HG02885 (cell line): ENCODE results near the gene HABP4.

Source experiments
- ATAC-seq: cut with Tn5 transposase; IDR thresholded peaks from one replicate; pipeline ENCODE4 v1.9.1; 2021; ENCODE audit warnings: mild to moderate bottlenecking; ENCODE audit not compliant: unreplicated experiment, poor library complexity

Gene HABP4

DNA sequence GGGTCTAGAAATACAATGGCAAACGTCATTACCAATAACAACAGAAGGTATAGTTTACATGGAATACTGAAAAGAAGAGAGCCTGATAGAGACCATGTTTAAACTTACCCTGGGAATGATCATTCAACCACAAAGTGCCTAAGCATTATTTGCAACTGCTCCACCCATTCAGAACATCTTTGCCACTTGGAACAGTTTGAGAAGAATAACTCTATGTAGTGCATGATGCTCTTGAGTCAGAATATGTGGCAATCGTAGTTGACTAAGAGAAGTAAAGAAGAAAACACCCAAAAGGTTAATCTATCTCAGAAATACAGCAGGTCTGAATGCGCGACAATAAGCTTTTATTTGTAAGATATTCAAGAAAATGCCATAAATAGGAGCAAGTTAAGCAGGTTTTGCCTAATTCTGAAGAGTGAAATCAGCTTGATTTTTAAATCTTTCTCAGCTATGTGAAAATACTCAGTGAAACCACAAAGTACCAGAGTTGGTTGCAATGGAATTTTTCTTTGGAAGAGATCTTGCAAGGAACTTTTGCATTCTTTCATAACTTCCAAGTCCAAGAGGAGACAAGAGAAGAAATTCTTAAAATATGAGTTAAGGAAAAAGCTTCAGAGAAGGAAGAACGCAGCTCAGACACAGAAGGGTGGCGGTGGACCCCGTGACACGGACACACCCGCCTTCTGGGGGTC is 64.3 kb downstream of the HABP4 start:
- no peak for ATAC-seq

DNA sequence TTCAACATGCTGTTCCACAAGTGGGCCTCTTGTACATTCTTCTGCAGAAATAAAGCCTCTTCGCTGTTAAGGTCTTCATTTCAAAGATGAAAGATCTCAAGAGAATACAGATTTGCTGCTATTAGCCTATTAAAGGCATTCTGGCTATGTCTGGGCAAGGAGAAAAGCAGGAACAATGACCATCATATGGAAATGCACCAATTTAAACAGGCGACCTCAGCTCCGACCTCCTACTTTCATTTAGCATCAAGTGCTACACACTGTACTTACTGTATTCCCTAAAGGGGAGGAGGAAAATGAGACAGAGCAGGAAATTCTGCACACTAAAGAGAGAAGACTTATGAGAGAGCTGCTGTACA is 64.8 kb downstream of the HABP4 start:
- no peak for ATAC-seq

DNA sequence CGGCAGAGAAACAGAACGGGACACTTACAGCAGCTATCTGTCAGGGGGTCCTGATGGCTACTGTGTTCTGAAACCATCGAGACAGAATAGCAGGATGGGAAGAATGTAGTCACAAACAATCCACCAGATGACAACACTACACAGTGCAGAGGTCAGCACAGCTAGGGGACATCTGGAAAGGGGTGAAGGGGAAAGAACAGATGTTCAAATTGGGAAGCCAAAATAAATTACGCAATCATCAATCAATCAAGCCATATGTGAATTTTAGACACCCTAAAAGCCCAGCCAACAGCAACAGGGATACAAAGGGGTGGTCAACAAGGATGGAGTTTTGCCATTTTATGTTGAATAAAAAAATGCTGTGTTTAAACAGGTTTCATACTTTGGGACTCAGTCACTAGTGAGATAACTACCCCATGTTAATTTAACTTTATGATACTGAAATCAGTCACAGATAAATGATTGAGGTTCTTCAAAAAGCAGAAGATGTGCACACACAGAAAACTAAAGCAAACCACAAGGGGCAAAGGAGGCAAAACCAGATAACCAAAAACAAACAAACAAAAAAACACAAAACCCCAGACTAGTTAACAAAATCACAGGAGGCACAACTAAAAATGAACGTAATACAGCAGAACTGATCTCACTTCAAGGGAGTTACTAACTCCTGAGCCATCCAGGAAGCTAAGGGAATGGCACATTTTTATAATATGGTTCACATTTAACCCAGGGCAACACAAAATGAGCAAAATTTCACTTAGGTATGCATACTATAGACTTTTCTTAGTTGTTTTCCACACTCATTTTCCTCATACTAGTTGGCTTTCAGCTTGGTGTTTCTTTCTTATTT is 65.9 kb downstream of the HABP4 start:
- ATAC-seq: no peak

DNA sequence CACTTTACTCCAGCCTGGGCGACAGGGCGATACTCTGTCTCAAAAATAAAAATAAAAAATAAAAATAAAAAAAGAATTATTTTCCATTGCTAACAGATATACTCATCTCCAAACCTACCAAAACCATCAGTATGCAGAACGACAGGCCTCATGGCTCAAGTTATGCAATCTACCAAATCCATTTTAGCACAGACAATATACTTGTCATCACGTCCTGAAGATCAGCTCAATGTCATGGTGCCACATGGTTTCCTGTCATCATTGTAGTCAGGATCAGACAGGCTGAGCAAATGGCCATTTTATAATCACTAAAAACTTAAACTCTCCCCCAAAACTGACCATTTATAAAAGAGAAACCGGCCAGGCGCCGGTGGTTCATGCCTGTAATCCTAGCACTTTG is 69.1 kb downstream of the HABP4 start:
- no peak for ATAC-seq

DNA sequence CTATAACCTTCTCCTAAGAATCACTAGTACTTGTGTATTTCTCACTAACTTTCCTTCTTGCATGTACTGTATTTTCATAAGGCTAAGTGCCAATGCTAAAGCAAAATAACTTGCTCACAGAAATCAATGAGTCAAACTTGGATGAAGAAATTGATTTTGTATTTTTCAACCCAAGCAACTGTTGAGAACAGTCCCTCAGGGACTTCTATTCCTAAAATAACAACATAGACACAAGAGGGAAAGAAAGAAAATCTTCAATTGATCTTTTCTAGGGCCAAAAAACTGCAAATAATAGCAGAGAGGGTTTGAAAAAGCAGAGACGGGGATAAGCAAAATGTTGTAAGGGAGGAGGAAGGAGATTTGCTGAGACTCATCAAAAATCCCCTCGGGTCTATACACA is 69.8 kb downstream of the HABP4 start:
- ATAC-seq: no peak

DNA sequence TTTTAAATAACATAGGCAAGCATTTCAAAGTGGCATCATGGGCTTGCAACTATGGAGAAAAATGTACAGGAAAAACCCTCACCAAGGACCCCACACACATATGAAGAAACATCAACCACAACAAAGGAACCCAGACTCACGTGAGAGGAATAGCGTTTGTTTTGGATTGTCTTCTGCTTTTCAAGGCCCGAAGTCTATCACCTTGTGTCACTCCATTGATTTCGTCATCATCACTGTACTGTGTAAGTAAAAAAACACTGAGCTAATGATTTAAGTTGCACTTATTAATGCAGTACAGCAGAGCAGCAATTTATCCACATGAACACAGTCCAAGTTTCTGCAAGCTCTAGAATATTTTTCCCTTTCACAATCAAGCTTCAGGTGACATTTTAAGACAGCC is 72.4 kb downstream of the HABP4 start:
- ATAC-seq: no peak

DNA sequence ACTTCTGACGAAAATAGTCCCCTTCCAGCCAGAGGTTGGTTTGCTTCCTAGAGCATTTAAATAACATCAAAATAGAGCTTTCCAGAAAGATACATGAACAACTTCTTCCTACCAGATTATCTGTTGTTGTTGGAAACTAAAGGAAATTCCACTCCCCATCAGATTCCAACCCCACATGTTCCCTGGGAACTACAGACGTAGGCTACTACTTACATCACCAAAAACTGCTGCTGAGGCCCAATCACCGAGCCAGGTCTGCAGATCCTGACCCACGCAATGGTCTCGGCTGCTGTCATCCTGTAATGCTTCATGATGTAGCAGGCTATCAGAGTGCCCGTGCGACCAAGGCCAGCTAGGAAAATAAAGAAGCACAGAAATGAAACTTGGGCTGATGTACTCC is 73.4 kb downstream of the HABP4 start:
- ATAC-seq: no peak

DNA sequence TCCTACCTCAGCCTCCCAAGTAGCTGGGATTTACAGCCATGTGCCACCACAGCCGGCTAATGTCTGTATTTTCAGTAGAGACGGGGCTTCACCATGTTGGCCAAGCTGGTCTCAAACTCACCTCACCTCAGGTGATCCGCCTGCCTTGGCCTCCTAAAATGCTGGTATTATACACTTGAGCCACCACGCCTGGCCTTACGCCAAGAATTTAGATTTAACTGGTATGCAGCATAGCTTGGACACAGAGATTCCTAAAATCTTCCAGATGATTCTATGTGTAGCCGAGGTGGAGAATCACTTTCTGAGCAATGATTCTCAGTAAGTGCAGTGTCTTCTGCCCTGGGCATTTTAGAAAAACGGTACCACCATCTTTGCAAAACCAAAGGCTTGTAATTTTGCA is 74.1 kb downstream of the HABP4 start:
- no peak for ATAC-seq

DNA sequence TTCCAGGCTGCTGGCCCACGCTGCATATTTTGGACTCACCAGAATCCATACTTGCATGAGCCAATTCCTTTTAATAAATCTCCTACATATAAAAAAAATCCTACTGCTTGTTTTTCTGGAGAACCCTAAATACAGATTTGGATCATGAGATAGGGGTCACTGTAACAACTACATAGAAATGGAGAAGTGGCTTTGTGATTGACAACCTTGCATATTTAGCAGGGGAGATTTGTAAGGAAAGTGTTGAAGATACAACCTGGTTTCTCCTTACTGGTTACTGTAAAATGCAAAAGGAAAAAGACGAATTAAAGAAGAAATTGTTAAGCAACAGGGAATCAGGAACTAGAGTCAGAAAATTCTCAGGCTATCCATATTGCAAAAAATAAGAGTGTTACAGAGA is 74.8 kb downstream of the HABP4 start:
- ATAC-seq: no peak

DNA sequence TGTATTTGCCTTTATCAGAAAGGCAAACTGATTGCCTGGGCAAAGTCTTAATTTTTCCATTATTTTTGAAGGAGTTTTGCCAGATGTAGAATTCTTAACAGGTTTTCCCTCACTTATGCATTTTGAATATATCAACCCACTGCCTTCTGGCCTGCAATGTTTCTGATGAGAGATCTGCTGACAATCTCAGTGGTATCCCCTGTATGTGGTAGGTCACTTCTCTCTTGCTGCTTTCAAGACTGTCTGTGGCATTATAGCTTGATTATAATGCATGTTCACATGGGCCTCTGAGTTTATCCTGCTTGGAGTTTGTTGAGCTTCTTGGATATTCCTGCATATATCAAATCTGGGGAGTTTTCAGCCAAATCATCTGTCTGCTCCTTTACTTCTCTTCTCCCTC is 82.2 kb downstream of the HABP4 start:
- no peak for ATAC-seq

DNA sequence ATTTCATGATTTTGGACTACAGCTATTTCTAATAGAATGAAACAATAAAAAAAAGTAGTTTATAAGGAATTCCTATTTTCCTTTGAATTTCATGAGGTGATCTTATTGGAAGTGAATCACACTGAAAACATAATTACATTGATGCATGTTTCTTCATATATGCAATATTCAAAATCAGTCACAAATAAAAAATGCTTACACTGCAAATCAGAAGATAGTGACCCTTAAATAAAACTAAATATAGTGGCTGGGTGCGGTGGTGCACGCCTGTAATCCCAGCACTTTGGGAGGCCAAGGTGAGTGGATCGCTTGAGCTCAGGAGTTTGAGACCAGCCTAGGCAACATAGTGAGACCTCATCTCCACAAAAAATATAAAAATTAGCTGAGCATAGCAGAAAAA is 90.1 kb downstream of the HABP4 start:
- ATAC-seq: no peak
